Measurements from ENCODE around the gene EMP1. TPM values are rescaled to one million over a fixed set of nuclear protein-coding genes. Genes with fewer than 3 reads are reported as not detected.
A peak's percentile ranks its signal among the peaks of the same experiment; 100 is the strongest.

Gene EMP1
- polyA plus RNA-seq, 1 donor from 2014 or later = 0.33 TPM

DNA sequence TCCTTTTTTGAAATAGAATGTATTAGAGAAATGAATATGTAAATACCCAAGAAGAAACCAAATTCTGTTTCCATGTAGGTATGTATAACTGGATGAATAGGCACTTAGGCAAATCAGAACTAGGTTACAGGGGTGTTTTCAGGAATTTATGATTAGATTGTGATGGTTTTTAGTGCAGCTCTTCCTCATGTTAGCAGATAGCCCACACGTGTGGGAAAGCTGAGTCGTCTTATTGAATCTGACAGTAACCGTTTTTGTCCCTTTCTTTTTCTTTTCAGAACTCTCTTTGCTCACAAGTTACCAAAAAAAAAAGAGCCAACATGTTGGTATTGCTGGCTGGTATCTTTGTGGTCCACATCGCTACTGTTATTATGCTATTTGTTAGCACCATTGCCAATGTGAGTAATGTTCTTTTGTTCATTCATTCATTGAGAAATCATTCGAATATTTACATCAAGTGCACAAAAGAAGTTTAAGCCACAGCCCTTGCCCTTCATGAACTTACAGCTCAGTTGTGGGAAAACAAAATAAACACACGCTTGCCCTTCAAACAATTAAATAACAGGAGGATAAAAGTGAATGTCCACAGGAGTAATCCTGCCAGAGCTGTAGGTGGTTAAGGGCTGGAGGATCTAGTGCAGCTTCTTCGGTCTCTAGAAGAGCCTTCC is 14.8 kb downstream of the EMP1 start:
- H3K79me2 ChIP-seq (replicated peaks; ENCODE audit: insufficient read depth, low read length) = no peaks in the 10 kb centered on the region
- no peaks in the 10 kb centered on the region for H3K36me3 ChIP-seq (ENCODE audit: insufficient read depth, low read length)
- no peaks in the 10 kb centered on the region for H3K9me2 ChIP-seq (ENCODE audit: insufficient read depth, low read length)
- H4K20me1 ChIP-seq (ENCODE audit: insufficient read depth) = no peaks in the 10 kb centered on the region
- no peak overlapping the region for H3K4me2 ChIP-seq (ENCODE audit: low read length)
- H3K9me3 ChIP-seq (ENCODE audit: low read length) = no peaks in the 10 kb centered on the region
- H3K27me3 ChIP-seq (ENCODE audit: insufficient read depth, low read depth, low read length) = no peaks in the 10 kb centered on the region
- no peak overlapping the region for H3K4me3 ChIP-seq (ENCODE audit: low read length)
- H3K27ac ChIP-seq (ENCODE audit: low read length) = no peak overlapping the region
- H3K9ac ChIP-seq (ENCODE audit: low read length) = no peak overlapping the region
- TF ChIP-seq EZH2 (IDR thresholded peaks at IDR 0.05; ENCODE audit: borderline replicate concordance, insufficient read depth, low read length, poor library complexity, severe bottlenecking) (no peak), RAD21 (conservative IDR thresholded peaks at IDR 0.05) (no peak), SMC3 (conservative IDR thresholded peaks at IDR 0.05; ENCODE audit: poor library complexity) (no peak), POLR2AphosphoS5 (IDR thresholded peaks at IDR 0.05) (no peak), TAF1 (IDR thresholded peaks at IDR 0.05; ENCODE audit: low read depth) (no peak), MXI1 (conservative IDR thresholded peaks at IDR 0.05; ENCODE audit: poor library complexity, severe bottlenecking) (no peak), EP300 (conservative IDR thresholded peaks at IDR 0.05; ENCODE audit: poor library complexity, severe bottlenecking) (no peak)
- TF ChIP-seq, protein P1, sequence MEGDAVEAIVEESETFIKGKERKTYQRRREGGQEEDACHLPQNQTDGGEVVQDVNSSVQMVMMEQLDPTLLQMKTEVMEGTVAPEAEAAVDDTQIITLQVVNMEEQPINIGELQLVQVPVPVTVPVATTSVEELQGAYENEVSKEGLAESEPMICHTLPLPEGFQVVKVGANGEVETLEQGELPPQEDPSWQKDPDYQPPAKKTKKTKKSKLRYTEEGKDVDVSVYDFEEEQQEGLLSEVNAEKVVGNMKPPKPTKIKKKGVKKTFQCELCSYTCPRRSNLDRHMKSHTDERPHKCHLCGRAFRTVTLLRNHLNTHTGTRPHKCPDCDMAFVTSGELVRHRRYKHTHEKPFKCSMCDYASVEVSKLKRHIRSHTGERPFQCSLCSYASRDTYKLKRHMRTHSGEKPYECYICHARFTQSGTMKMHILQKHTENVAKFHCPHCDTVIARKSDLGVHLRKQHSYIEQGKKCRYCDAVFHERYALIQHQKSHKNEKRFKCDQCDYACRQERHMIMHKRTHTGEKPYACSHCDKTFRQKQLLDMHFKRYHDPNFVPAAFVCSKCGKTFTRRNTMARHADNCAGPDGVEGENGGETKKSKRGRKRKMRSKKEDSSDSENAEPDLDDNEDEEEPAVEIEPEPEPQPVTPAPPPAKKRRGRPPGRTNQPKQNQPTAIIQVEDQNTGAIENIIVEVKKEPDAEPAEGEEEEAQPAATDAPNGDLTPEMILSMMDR (IDR thresholded peaks at IDR 0.05; ENCODE audit: poor library complexity, severe bottlenecking) = no peak
- TF ChIP-seq, protein P2, sequence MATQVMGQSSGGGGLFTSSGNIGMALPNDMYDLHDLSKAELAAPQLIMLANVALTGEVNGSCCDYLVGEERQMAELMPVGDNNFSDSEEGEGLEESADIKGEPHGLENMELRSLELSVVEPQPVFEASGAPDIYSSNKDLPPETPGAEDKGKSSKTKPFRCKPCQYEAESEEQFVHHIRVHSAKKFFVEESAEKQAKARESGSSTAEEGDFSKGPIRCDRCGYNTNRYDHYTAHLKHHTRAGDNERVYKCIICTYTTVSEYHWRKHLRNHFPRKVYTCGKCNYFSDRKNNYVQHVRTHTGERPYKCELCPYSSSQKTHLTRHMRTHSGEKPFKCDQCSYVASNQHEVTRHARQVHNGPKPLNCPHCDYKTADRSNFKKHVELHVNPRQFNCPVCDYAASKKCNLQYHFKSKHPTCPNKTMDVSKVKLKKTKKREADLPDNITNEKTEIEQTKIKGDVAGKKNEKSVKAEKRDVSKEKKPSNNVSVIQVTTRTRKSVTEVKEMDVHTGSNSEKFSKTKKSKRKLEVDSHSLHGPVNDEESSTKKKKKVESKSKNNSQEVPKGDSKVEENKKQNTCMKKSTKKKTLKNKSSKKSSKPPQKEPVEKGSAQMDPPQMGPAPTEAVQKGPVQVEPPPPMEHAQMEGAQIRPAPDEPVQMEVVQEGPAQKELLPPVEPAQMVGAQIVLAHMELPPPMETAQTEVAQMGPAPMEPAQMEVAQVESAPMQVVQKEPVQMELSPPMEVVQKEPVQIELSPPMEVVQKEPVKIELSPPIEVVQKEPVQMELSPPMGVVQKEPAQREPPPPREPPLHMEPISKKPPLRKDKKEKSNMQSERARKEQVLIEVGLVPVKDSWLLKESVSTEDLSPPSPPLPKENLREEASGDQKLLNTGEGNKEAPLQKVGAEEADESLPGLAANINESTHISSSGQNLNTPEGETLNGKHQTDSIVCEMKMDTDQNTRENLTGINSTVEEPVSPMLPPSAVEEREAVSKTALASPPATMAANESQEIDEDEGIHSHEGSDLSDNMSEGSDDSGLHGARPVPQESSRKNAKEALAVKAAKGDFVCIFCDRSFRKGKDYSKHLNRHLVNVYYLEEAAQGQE (IDR thresholded peaks at IDR 0.05; ENCODE audit: borderline replicate concordance) = no peak
- H3F3A ChIP-seq (ENCODE audit: insufficient read depth, low read length, poor library complexity, severe bottlenecking) = no peaks in the 10 kb centered on the region
- no peak overlapping the region for H2AFZ ChIP-seq (ENCODE audit: low read depth, low read length)

DNA sequence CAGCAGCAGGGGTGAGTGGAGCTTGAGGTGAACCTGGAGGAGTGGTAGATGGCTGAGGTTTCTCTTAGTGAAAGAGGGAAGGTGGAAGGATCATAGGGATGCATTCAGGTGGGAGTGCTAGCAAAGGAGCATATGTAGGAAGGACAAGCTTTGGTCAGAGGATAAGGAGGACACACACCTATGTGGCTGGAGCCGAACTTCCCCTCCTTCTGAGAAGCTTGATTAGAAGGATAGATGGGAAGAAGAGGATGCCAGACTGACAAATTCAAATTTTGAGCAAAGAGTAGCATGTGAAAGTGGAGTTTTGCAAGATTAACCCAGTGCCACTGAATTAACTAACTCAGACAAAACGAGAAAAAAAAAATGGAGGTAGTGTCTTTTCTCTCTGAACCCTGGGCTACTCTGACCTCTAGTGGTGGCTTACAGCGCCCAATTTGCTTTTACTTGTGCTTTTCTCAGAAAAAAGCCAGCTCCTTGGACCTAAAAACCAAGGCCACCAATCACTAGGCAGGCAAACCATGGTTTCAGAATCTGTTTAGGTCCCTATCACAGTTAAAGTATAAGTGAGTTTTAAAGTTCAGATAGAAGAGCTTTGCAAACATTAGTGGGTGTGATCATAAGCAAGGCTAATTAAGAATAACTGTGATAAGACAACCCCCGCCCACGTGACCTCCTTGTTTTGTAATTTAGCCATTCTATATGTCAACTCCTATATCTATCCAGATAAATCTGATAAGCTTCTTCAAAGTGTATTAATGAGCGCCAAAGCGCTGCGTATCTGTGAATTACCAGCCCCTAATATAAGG is 15.5 kb downstream of the EMP1 start:
- Histone ChIP-seq H3K9ac (ENCODE audit: low read length) (no peak overlapping the region), H2AFZ (ENCODE audit: low read depth, low read length) (no peak overlapping the region), H3K4me2 (ENCODE audit: low read length) (no peak overlapping the region), H3K4me3 (ENCODE audit: low read length) (no peak overlapping the region), H3K9me2 (ENCODE audit: insufficient read depth, low read length) (no peaks in the 10 kb centered on the region), H3K27me3 (ENCODE audit: insufficient read depth, low read depth, low read length) (no peaks in the 10 kb centered on the region), H3K36me3 (ENCODE audit: insufficient read depth, low read length) (no peaks in the 10 kb centered on the region), H3K9me3 (ENCODE audit: low read length) (no peaks in the 10 kb centered on the region), H3K27ac (ENCODE audit: low read length) (no peak overlapping the region), H3K79me2 (replicated peaks; ENCODE audit: insufficient read depth, low read length) (no peaks in the 10 kb centered on the region), H4K20me1 (ENCODE audit: insufficient read depth) (no peaks in the 10 kb centered on the region), H3F3A (ENCODE audit: insufficient read depth, low read length, poor library complexity, severe bottlenecking) (no peaks in the 10 kb centered on the region)
- TF ChIP-seq, protein P1 (IDR thresholded peaks at IDR 0.05; ENCODE audit: poor library complexity, severe bottlenecking) = peak; percentile 90
- TF ChIP-seq RAD21 (conservative IDR thresholded peaks at IDR 0.05) (peak; percentile 91), SMC3 (conservative IDR thresholded peaks at IDR 0.05; ENCODE audit: poor library complexity) (peak; percentile 92), MXI1 (conservative IDR thresholded peaks at IDR 0.05; ENCODE audit: poor library complexity, severe bottlenecking) (no peak), TAF1 (IDR thresholded peaks at IDR 0.05; ENCODE audit: low read depth) (no peak)
